Parathyroid adenoma (tissue), 2 donors: ENCODE measurements around the gene DOK3.

ENCODE experiments used
- H2AFZ ChIP-seq: fragments of 300-600 bp; sonication (generic); one replicate; pipeline ENCODE4 v1.7.0; 2017; ENCODE audit warnings: antibody characterized with exemption, mild to moderate bottlenecking
- H3K27ac ChIP-seq: fragments of 300-600 bp; sonication (generic); one replicate; pipeline ENCODE4 v1.7.0; 2017
- H3K27me3 ChIP-seq: fragments of 300-600 bp; sonication (generic); one replicate; pipeline ENCODE4 v1.7.0; 2017; ENCODE audit warnings: low read length; ENCODE audit not compliant: control insufficient read depth, insufficient read depth
- H3K36me3 ChIP-seq: fragments of 300-600 bp; sonication (generic); one replicate; pipeline ENCODE4 v1.7.0; 2017; ENCODE audit warnings: low read length; ENCODE audit not compliant: control insufficient read depth, insufficient read depth
- H3K4me1 ChIP-seq: fragments of 300-600 bp; sonication (generic); one replicate; pipeline ENCODE4 v1.7.0; 2017; ENCODE audit warnings: control low read depth
- H3K4me2 ChIP-seq: fragments of 300-600 bp; sonication (generic); one replicate; pipeline ENCODE4 v1.7.0; 2017; ENCODE audit warnings: low read length
- H3K4me3 ChIP-seq: fragments of 300-600 bp; sonication (generic); one replicate; pipeline ENCODE4 v1.7.0; 2017; ENCODE audit warnings: low read depth, low read length
- H3K79me2 ChIP-seq: fragments of 300-600 bp; sonication (generic); one replicate; pipeline ENCODE4 v1.7.0; 2017; ENCODE audit warnings: control low read depth
- H3K9ac ChIP-seq: fragments of 300-600 bp; sonication (generic); one replicate; pipeline ENCODE4 v1.7.0; 2017; ENCODE audit warnings: mild to moderate bottlenecking
- H3K9me3 ChIP-seq: fragments of 300-600 bp; sonication (generic); one replicate; pipeline ENCODE4 v1.7.0; 2017; ENCODE audit warnings: low read length; ENCODE audit not compliant: control insufficient read depth
- TF ChIP-seq, protein P1 (sequence below): fragments of 300-600 bp; sonication (generic); IDR thresholded peaks from one replicate; pipeline ENCODE4 v1.7.0; 2017; ENCODE audit warnings: antibody characterized with exemption, mild to moderate bottlenecking
- donor health status: primary hyperparathyroidism.

The DOK3 gene

DNA sequence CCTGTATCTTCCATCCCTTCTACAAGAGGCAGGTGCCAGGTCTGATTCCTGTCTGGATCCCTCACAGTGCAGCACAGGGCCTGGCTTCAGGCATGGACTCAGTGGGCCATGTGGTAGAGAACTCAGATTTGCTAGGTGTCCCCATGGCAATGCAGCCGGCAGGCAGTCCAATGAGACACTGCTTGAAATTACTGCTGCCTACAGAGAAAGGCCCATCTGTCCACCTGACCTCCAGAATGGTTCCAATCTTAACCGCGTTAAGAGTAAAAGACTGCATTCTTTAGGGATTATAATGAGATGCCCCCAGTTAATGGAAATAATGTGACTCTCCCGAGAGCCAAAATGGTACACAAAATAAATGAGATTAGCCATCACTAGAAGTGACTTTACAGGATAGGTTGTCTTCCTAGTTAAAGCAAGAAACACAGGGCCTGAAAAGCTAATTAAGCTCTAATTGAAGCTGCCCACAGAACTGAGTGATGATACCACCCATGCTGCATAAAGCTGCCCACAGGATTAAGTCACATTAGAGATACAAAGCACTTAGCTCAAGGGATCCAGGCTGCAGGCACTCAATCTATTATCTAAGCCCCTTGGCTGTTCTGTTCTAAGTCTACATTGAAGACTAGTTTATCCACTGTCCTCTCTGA, 33.3 kb upstream of the DOK3 start:
- peaks cover 46% of the 10 kb centered on the region for H3K79me2 ChIP-seq
- no peak overlapping the region for H3K4me3 ChIP-seq
- no peaks in the 10 kb centered on the region for H3K4me1 ChIP-seq
- H3K27me3 ChIP-seq, result no peaks in the 10 kb centered on the region
- no peak overlapping the region for H3K27ac ChIP-seq
- H3K9me3 ChIP-seq, result no peaks in the 10 kb centered on the region
- TF ChIP-seq, protein P1, sequence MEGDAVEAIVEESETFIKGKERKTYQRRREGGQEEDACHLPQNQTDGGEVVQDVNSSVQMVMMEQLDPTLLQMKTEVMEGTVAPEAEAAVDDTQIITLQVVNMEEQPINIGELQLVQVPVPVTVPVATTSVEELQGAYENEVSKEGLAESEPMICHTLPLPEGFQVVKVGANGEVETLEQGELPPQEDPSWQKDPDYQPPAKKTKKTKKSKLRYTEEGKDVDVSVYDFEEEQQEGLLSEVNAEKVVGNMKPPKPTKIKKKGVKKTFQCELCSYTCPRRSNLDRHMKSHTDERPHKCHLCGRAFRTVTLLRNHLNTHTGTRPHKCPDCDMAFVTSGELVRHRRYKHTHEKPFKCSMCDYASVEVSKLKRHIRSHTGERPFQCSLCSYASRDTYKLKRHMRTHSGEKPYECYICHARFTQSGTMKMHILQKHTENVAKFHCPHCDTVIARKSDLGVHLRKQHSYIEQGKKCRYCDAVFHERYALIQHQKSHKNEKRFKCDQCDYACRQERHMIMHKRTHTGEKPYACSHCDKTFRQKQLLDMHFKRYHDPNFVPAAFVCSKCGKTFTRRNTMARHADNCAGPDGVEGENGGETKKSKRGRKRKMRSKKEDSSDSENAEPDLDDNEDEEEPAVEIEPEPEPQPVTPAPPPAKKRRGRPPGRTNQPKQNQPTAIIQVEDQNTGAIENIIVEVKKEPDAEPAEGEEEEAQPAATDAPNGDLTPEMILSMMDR, result no peak
- H3K4me2 ChIP-seq, result no peak overlapping the region
- no peaks in the 10 kb centered on the region for H3K36me3 ChIP-seq
- no peak overlapping the region for H2AFZ ChIP-seq
- no peak overlapping the region for H3K9ac ChIP-seq

DNA sequence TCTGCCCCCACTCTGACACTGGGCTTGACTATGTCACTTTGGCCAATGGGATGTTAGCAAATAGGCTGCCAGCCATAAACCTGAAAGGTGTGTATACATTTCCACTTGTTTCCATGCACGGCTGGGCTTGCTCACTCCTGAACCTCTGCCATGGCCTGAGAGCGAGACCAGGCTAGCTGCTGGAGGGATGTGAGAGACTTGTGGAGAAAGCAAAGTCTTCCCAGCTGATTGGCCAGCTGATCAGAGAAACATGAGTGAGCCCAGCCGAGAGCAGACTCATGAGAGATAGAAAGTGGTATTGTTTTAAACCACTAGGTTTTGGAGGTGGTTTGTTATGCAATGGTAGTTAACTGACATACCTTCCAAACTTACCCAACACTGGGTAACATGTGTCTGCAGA, 30.8 kb upstream of the DOK3 start:
- H3K27ac ChIP-seq, result no peak overlapping the region
- TF ChIP-seq, protein P1, result no peak

DNA sequence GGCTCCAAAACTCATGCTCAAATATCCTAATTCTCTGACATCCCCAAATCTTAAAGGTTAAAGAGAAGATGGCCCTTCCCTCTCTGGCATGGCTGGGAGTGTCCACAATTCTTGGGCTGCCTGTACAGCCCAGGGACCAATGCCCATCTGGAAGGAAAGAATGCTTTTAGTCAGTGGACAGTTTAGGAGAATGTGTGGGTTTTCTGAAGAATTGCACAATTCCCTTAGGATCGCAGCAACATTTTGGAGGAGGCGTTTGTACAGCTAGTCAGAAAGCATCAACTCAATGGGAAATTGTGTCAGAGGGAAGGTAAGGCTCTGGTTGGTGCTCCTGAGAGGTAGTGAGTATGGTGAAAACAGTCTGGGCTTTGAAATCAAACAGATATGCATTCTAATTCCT, 29.8 kb upstream of the DOK3 start:
- no peak overlapping the region for H2AFZ ChIP-seq
- H3K4me2 ChIP-seq, result no peak overlapping the region
- H3K4me1 ChIP-seq, result peaks cover 8% of the 10 kb centered on the region
- peaks cover 22% of the 10 kb centered on the region for H3K79me2 ChIP-seq
- TF ChIP-seq, protein P1, result no peak
- no peaks in the 10 kb centered on the region for H3K36me3 ChIP-seq
- no peak overlapping the region for H3K4me3 ChIP-seq
- no peaks in the 10 kb centered on the region for H3K27me3 ChIP-seq
- H3K9me3 ChIP-seq, result no peaks in the 10 kb centered on the region
- H3K9ac ChIP-seq, result no peak overlapping the region
- no peak overlapping the region for H3K27ac ChIP-seq

More for the DNA sequence above, 30.8 kb upstream of the DOK3 start:
- Histone ChIP-seq H3K9me3 (no peaks in the 10 kb centered on the region), H2AFZ (no peak overlapping the region), H3K9ac (no peak overlapping the region), H3K79me2 (peaks cover 28% of the 10 kb centered on the region), H3K4me2 (no peak overlapping the region), H3K4me3 (no peak overlapping the region), H3K27me3 (no peaks in the 10 kb centered on the region), H3K36me3 (no peaks in the 10 kb centered on the region), H3K4me1 (peaks cover 1% of the 10 kb centered on the region)

DNA sequence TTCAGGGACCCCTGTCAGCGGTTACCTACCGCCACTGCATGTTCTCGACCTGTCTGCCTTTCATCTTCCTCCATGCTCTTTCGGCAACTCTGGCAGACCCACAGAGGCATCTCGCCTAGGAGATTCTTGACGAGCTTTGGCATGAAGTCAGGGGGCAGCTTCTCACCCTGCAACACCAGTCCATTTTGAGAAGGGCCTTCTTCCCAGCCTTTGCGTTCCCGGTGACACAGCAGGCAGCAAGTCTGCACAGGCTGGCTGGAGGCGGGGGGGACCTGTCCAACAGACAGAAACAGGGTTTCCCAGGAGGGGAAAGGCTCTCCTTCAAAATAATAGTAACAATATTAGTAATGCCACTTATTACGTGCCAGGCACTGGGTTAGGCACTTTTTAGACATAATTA, 29.2 kb upstream of the DOK3 start:
- TF ChIP-seq, protein P1, result no peak
- peaks cover 18% of the 10 kb centered on the region for H3K79me2 ChIP-seq
- no peak overlapping the region for H3K4me3 ChIP-seq
- no peaks in the 10 kb centered on the region for H3K9me3 ChIP-seq
- H3K9ac ChIP-seq, result no peak overlapping the region
- H3K4me1 ChIP-seq, result peaks cover 8% of the 10 kb centered on the region
- H3K36me3 ChIP-seq, result no peaks in the 10 kb centered on the region
- H3K27me3 ChIP-seq, result no peaks in the 10 kb centered on the region
- H2AFZ ChIP-seq, result no peak overlapping the region
- H3K4me2 ChIP-seq, result no peak overlapping the region
- H3K27ac ChIP-seq, result no peak overlapping the region
